Lung (tissue), 12 donors: ENCODE results near the gene TMEM238. TPM values are rescaled to one million over a fixed set of nuclear protein-coding genes. Genes with fewer than 3 reads are reported as not detected.

ENCODE experiments used
- ATAC-seq: fragments of 200-7000 bp; cut with Tn5 transposase; one replicate; pipeline ENCODE4 v1.9.1; 2020; ENCODE audit warnings: moderate number of reproducible peaks; ENCODE audit not compliant: insufficient read depth, low FRiP score
- DNase-seq, 3 donors: peaks; one replicate each; pipeline ENCODE4 v3.0.0-alpha.2; 2013 to 2017
- H3K27ac ChIP-seq, 2 donors: one replicate each; pipeline ENCODE4 v1.5.1; 2013; ENCODE audit warnings: mild to moderate bottlenecking in 2 of 2, moderate library complexity in 2 of 2, control low read depth in 1 of 2, inconsistent platforms in 1 of 2, low read depth in 1 of 2, low read length in 1 of 2
- H3K27me3 ChIP-seq, 3 donors: one replicate each; pipeline ENCODE4 v1.5.1; 2013; ENCODE audit warnings: low read length in 2 of 3; ENCODE audit not compliant: control insufficient read depth in 3 of 3, insufficient read depth in 3 of 3
- H3K36me3 ChIP-seq, 4 donors: one replicate each; pipeline ENCODE4 v1.5.1; 2013; ENCODE audit warnings: low read length in 4 of 4, mild to moderate bottlenecking in 1 of 4, moderate library complexity in 1 of 4; ENCODE audit not compliant: control insufficient read depth in 4 of 4, insufficient read depth in 4 of 4
- H3K4me1 ChIP-seq, 5 donors: one replicate each; pipeline ENCODE4 v1.5.1; 2013; ENCODE audit warnings: low read length in 5 of 5, mild to moderate bottlenecking in 2 of 5, moderate library complexity in 1 of 5; ENCODE audit not compliant: control insufficient read depth in 5 of 5, insufficient read depth in 5 of 5
- H3K4me3 ChIP-seq: one replicate; pipeline ENCODE4 v1.5.1; 2013; ENCODE audit warnings: mild to moderate bottlenecking, control low read depth, moderate library complexity
- H3K9ac ChIP-seq, 2 donors: one replicate each; pipeline ENCODE4 v1.5.1; 2013; ENCODE audit warnings: low read length in 2 of 2, control low read depth in 1 of 2; ENCODE audit not compliant: insufficient read depth in 1 of 2
- H3K9me3 ChIP-seq, 4 donors: one replicate each; pipeline ENCODE4 v1.5.1; 2013; ENCODE audit warnings: low read length in 3 of 4, mild to moderate bottlenecking in 1 of 4, moderate library complexity in 1 of 4; ENCODE audit not compliant: control insufficient read depth in 4 of 4, insufficient read depth in 3 of 4
- WGBS, 2 donors: extraction: QIAGEN DNeasy Blood & Tissue Kit; methylation state at CpG; one replicate each; pipeline ENCODE4 v1.1.7; 2013; 5-methylcytosine and 5-hydroxymethylcytosine counted together
- polyA plus RNA-seq, 2 donors: library from polyadenylated mRNA; stranded (reverse); fragments of 200-250 nt; gene quantifications; one replicate each; pipeline ENCODE4 v1.2.1, GENCODE V29; 2013
- total RNA-seq, 2 donors: library from RNA; depleted of rRNA in 1 of 2; stranded (reverse); fragments of >200 nt in 1 of 2; gene quantifications; one replicate each; pipeline ENCODE4 v1.2.1, GENCODE V29; 2014 to 2021
- TF ChIP-seq, protein P1 (sequence below): IDR thresholded peaks from 2 replicates; pipeline ENCODE4 v1.5.1; 2012; ENCODE audit warnings: mild to moderate bottlenecking; ENCODE audit errors: control extremely low read depth, extremely low read depth
- donor health status: control.
- donor health status: control.
- donor health status: Bipolar disorder and iron deficiency.
- donor health status: healthy.
- donor health status: DM: yes; HTN: yes; CAD: no.

Gene TMEM238
- total and polyA plus RNA-seq, 4 donors: 0.43 to 31.0 (median 0.82) TPM

DNA sequence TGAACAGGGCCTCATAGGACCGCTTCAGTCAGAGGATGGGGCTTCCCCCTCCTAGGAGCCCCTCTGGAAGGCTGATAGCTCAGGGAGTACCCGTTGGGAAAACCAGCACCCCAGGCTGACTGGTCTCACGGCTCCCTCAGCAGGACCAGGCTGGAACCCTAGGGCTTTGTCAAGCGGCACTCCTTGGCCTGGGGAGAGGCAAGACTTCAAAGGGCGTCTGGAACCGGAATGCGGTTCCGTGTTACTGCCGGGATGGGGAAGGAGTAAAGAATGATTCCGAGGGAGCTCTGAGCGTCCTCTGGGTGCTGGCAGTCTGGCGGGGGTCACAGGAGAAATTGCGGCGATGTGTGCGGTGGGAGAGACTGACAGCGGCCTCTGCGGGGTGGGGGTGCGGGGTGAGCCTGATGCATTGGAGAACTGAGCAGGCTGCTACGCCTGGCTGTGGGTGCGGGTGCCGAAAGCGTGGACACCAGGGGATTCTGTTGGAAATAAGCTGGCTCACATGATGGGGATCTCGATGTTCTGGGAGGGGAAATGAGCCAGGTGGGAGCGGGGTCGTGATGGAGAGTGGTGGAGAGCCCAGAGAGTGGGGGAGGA, 31.4 kb downstream of the TMEM238 start:
- no peak for ATAC-seq
- WGBS, 2 donors: 55 to 69% methylated on average over 25 of the region's 25 CpGs
- Histone ChIP-seq H3K9ac (no peak overlapping the region), H3K27ac (no peak overlapping the region), H3K9me3 (peaks cover 0 to 3% (median 0%) of the 10 kb centered on the region in 4 donors), H3K27me3 (peaks cover 0 to 45% (median 26%) of the 10 kb centered on the region in 3 donors), H3K4me3 (no peak overlapping the region), H3K4me1 (peaks cover 0 to 18% (median 3%) of the 10 kb centered on the region in 5 donors), H3K36me3 (no peaks in the 10 kb centered on the region)
- TF ChIP-seq, protein P1, sequence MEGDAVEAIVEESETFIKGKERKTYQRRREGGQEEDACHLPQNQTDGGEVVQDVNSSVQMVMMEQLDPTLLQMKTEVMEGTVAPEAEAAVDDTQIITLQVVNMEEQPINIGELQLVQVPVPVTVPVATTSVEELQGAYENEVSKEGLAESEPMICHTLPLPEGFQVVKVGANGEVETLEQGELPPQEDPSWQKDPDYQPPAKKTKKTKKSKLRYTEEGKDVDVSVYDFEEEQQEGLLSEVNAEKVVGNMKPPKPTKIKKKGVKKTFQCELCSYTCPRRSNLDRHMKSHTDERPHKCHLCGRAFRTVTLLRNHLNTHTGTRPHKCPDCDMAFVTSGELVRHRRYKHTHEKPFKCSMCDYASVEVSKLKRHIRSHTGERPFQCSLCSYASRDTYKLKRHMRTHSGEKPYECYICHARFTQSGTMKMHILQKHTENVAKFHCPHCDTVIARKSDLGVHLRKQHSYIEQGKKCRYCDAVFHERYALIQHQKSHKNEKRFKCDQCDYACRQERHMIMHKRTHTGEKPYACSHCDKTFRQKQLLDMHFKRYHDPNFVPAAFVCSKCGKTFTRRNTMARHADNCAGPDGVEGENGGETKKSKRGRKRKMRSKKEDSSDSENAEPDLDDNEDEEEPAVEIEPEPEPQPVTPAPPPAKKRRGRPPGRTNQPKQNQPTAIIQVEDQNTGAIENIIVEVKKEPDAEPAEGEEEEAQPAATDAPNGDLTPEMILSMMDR: no peak
- DNase-seq: no peak

DNA sequence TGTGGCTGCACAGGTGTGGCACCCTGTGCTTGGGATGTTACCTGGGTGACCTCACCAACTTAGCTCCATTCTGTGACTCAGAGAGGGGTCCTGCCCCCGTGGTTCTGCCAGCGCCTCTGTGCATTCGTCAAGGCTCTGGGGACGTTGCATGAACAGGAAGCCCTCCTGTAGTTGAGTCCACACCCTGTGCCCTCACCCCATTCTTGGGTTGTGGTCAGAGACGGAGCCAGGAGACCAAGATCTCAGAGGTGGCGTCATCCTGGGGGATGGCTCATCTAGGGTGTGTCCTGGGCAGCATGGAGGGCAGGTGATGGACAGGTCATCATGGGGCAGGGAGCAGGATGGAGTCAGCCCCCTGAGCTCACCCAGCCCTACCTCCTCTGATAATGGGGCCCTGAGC, 32.1 kb downstream of the TMEM238 start:
- no peak overlapping the region for H3K9ac ChIP-seq
- H3K4me1 ChIP-seq: peaks cover 0 to 18% (median 3%) of the 10 kb centered on the region in 5 donors
- H3K27me3 ChIP-seq: peaks cover 0 to 45% (median 26%) of the 10 kb centered on the region in 3 donors
- no peak overlapping the region for H3K4me3 ChIP-seq
- no peak overlapping the region for H3K27ac ChIP-seq
- WGBS, 2 donors: 42 to 54% methylated on average over 6 of the region's 6 CpGs
- DNase-seq (no peak), ATAC-seq (no peak)
- TF ChIP-seq, protein P1: no peak
- H3K36me3 ChIP-seq: peaks cover 0 to 3% (median 0%) of the 10 kb centered on the region in 4 donors
- H3K9me3 ChIP-seq: peaks cover 0 to 3% (median 0%) of the 10 kb centered on the region in 4 donors

DNA sequence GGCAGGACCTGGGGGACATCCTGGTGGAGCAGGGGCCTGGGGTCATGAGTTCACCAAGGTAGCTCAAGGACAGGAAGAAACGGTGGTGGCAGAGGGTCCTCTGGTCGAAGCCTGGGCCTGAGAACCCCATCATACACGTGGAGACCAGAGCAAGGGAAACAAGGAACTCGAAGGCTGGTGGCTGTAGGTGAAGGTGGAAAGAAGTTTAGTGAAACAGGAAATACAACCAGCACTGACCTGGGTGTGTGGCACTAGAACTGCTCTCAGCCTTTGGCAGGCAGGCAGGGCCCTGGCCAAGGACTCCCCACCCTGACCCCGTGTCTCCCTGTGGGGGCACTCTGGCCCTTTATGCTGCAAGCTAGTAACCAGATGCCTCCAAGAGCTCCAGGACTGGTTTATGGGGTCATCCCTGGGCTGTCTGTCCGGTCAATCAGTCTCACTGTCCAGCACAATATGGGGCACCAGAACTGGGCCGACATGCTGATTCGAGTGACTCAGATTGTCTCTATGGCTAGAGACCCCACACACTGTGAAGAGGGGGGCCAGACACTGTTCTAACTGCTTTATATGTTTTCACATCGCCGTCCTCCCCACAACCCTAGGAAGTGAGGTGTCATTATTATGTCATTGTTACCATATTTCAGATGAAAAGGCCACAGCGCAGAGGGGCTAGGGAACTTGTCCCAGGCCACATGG, 33.3 kb downstream of the TMEM238 start:
- Histone ChIP-seq H3K9me3 (peaks cover 0 to 3% (median 0%) of the 10 kb centered on the region in 4 donors), H3K4me1 (peaks cover 0 to 18% (median 3%) of the 10 kb centered on the region in 5 donors), H3K36me3 (peaks cover 0 to 10% (median 0%) of the 10 kb centered on the region in 4 donors), H3K27ac (no peak overlapping the region), H3K9ac (no peak overlapping the region), H3K27me3 (peaks cover 0 to 32% (median 26%) of the 10 kb centered on the region in 3 donors), H3K4me3 (no peak overlapping the region)
- WGBS, 2 donors: 58 to 60% methylated on average over 11 of the region's 11 CpGs
- TF ChIP-seq, protein P1: no peak
- DNase-seq (no peak), ATAC-seq (no peak)
